ENCODE data around the gene MARCO.
"Not testable (repeated sequence)": the region's sequence is repeated elsewhere in the genome, so short reads cannot be mapped to it uniquely, and the experiment has no call there.

MARCO gene

DNA sequence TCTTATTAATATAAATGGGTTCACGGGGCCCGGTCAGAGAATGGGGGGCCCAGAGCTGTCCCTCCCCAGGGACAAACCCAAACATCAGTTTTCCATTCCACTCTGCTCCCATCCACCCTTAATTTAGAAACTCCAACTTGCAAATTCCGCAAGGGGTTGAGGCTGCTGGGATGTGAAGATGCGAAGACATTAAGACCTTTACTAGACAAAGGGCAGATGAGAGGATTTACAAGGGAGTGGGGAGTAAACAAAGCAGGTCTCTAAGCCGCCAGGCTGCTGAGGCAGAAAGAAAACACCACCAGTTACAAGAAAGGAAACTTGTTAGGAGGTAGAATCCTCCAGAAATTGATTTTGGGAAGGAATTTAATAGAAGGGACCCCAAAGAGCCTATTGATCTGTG lies 33.1 kb downstream of the MARCO start:
- DNase-seq, result no peak

DNA sequence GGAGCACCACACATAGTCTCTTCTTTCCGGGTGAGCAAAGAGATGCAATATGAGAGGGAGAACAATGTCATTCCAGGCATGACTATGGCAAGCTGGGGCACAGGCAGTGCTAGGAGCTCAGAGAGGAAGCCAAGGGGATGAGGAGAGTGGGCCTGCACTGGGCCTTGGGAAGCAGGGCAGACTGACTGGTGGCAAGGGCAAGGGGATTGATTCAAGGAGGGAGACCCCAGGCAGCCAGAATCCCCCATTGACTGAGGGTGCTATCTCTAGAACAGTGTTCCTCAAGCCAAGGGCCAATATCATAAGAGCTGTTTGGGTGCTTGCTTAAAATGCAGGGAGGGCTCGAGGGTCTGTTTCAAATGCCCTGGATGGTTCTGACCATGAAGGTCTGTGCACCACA lies 36.1 kb downstream of the MARCO start:
- DNase-seq, result no peak

DNA sequence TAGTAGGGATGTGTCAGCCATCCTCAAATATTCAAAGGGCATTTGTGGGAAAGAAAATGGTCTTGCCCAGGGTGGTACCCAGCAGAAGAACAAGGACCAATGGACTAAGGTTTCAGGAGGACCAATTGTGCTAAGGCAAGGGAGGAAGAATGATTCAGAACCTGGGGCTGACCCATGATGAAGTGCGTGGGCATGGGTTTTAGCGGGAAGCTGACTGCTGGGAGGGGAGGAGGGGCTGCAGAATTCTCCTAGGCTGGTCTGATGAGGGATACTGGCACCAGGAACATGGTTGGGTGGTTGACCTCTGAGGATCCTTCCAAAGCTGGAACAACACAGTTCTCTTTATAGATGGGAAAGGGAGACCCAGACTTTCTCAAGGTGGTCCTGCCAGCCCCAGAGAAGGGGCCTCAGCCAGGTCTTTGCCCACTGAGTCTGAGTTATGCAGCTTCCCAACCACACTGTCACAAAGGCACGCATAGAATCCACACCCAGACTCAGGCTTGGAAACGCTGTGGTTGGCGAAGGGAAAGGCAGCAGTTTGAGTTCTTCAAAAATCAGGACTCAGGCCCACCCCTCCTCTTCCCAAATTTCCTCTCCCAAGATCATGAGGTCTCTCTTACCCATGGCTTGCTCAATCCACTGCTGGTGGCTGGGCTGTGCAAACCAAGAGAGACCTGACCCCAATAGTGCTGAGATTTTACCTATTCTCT lies 37.3 kb downstream of the MARCO start:
- no peak for DNase-seq

DNA sequence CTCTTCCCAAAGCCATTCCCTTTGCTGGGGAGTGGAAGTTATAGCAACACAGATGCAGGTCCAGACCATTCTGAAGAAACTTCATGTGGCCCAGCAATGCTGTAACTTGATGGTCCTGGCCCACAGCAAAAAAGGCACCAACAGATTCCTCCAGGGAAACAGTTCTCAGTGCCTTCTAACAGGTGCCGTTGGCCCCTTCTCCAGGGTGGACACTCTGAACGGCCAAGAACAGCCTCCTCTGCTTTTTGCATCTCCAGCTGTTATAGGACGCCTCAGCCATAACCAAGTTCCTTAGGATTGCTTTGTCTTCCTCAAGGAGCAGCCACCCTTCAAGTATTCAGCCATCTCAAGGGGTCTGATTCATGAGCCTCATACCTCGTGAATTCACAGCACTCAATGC lies 38.0 kb downstream of the MARCO start:
- DNase-seq, result no peak

DNA sequence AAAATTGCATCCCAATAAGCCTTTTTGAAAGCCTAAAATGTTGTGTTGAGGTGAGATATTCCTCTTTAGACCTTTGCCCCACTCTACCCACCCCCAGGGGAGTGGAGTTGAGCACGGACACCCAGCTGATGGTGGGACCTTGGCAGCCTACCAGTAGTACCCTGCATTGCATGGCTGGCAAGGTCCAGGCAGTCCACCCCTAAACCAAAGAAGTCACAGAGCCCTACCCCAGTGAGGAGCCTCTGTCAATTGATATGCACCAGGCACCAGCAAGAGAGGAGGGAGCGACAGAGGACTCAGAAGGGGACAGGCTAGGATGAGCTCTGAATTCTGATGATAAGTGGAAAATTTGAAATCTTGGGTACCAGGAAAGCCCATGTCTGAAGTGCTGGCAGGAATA lies 38.6 kb downstream of the MARCO start:
- DNase-seq, result no peak

DNA sequence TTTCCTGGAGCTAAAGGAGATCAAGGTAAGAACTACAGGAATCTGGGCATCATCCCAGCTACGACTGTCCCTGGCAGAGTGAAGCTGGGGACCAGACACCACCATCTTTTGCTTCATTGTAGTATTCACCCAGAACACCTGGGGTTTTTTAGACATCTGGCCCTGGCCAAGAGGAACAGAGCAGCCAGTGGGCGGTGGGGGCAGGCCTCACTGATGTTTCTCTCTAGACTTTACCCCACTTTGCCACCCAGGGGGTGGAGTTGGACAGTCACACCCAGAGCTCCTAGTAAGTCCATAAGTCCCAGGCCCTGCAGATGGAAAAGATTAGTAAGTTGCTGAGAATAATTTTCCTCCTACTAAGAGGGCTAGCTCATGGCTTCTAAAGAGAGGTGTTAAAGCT lies 39.6 kb downstream of the MARCO start:
- no peak for DNase-seq

DNA sequence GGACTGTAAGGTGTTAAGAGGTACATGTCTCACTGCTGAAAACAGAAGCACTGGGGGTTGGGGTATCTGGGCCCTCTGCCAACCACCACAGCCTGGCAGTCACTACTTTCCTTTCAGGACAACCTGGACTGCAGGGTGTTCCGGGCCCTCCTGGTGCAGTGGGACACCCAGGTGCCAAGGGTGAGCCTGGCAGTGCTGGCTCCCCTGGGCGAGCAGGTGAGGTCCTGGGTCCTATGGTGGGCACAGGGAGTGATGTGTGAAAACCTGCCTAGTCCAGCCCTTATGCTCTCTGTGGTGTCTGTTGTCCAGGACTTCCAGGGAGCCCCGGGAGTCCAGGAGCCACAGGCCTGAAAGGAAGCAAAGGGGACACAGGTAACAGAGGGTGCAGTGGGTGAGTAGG lies 40.0 kb downstream of the MARCO start:
- no peak for DNase-seq

DNA sequence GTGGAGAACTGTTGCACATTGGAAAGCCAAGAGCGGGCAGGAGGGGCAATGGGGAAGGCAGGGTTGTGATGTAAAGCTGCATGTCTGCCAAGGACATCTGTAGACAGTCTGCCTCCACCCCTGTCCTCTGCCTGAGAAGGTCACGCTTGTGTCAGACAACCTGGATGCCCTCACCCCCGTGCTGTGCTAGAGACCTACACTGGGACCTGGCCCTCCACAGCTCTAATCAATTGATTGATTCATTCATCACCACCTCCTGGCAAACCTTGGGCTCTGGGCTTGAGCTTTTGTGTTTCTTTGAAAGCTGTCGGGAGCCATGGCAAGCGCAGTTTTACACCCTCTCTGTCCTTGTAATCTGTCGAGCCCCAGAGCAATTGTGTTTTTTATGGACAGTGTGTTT lies 41.1 kb downstream of the MARCO start:
- DNase-seq, result no peak

DNA sequence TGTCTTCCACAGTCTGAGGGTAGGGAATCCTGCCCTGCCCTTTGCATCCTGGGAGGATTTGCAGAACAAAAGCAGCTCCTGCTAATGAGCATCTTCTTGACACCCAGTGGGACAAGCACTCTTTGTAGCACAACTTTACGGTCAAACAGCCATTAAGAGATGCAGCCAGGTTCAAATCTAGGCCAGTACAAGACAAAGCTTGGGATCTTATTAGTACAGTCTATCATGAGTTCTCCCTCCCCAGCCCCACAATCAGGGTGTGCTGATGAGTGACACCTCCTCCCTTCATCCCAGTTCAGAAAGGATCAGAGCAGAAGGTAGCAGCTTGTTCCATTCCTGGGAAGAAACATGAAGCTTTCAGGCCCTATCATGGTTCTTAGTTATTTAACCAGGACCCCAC lies 41.9 kb downstream of the MARCO start:
- no peak for DNase-seq

DNA sequence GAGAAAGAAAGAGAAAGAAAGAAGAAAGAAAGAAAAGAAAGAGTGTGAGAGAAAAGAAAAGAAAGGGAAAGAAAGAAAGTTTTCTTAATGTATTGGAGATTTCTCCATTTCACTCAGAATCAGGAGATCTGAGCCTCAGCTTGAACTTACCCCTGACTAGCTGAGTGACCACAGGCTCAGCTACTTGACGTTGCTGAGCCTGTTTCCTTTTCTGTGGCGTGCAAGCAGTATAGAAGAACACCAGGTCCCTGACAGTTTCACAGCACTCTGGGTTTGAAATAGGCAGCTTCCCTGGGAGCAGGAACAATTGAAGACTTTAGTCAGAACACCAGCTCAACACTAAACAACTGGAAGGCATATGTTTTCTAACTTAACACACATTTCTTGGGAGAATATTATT lies 44.7 kb downstream of the MARCO start:
- DNase-seq, result no peak

DNA sequence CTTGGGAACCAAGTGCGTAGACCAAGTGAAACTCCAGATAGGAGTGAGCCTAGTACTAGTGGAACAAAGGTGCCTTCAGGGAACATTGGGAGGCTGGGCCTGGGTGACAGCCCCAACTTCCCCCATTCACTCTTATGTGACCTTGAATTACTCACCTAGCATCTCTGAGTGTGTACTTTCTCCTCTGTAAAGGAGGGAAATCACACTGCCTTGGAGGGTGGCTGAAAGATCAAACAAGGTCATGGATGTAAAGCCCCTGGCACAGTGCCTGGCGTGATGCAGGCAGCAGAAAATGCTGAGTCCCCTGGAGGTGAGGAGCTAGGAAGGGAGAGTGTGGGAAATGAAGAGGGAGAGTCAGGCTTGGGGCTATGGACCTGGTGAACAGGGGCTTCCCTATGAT lies 45.9 kb downstream of the MARCO start:
- DNase-seq, result no peak

DNA sequence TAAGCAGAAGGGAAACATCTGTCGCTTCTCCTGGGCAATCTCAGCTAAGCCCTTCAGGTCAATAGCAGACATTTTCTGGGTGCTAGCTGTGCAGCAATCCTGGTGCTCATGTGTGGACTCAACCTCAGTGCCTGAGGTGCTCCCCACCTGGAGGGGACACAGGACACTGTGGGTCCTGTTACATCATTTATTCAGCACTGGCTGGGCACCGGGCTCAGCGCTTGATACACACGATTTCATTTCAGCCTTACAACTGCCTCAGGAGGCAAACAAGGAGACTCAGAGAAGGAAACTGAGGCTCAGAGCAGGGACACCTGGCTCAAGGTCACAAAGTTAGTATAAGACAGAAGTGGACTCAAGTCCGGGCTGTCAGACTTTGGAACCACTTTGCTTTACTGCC lies 46.7 kb downstream of the MARCO start:
- DNase-seq, result no peak

DNA sequence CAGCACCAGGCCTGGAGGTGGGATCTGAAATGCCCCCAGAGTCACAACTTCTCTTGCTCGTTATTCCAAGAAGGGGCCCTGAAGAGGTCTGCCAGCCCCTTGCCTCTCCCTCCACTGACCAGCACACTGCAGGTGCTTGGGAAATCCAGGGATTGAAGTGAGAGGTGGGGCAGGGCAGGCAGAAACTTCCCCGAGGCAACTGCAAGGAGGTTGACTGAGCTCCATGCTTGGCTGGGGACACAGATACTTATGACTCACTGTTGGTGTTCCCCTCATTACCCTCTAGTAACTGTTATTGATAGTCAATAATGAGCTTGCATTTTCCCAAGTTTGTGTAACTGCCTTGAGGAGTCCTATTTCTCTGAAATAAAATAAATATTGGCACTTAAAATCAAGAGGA lies 47.5 kb downstream of the MARCO start:
- no peak for DNase-seq

DNA sequence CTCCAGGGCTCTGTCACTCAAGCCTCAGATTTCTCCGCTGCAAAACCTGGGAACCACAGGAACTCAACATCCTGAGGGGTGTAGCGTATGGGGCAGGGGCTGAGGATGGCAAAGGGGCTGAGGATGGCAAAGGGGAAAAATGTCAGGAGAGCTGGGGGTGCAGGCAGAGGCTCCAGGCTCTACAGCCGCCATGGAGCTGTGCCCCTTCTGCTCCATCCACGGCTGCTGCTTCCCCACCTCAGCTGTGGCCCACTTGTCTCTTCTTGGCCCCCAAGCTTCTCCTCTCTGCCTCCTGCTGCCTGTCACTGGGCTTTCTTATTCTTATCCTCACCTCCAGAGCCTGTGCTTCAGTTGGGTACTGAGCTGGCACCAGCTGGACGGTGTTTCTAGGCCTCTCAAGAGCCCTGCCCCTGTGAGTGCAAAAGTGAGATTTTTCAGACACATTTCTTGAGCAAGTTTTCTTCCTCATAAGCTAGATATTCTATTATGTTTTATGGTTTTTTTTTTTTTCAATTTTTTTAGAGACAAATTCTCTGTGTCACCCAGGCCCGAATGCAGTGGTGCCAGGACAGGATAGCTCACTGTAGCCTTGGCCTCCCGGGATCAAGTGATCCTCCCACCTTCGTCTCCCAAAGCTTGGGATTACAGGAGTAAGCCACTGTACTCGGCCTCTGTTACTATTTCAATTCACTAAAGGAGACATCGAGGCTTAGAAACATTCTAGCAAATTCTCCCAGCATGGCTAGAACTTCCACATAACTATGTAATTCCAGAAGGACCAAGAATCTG lies 49.0 kb downstream of the MARCO start:
- DNase-seq, result no peak

DNA sequence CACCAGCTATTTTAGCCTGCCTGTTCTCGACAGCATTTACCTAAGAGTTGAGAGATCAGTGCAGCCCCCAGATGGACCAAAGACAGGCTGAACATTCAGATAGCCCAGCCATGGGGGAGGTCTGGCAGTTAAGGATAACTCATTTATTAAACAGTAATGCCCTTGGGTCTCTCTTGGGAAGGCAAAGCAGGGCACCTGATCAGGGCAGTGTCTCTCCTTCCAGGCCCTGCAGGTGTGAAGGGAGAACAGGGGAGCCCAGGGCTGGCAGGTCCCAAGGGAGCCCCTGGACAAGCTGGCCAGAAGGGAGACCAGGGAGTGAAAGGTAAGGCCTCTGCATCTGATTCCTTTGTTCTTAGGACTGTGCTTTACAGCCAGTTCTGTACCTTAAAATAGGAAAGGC lies 49.6 kb downstream of the MARCO start:
- DNase-seq, result no peak

DNA sequence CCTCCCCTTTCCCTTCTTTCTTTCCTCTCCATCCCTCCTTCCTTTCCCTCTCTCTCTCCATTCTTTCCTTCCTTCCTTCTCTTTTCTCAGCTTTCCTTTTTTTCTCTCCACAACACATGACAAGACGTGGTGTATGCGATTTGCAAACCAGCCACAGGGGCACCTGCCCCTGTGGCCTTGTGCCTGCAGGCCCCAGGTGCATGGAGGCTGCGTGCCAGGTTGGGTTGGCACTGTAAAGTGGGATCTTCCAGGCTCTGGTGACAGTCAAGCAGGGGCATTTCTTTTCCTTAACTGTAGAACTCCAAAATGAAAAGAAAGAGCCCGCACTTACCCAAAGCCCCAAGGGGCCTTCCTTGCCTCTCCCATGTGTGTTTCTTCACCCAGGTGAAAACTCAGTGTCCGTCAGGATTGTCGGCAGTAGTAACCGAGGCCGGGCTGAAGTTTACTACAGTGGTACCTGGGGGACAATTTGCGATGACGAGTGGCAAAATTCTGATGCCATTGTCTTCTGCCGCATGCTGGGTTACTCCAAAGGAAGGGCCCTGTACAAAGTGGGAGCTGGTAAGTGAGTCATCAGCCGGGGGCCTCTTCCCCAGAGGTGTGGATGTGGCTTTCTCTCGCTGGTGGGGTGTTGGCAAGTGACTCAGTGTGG lies 50.9 kb downstream of the MARCO start:
- DNase-seq, result no peak

DNA sequence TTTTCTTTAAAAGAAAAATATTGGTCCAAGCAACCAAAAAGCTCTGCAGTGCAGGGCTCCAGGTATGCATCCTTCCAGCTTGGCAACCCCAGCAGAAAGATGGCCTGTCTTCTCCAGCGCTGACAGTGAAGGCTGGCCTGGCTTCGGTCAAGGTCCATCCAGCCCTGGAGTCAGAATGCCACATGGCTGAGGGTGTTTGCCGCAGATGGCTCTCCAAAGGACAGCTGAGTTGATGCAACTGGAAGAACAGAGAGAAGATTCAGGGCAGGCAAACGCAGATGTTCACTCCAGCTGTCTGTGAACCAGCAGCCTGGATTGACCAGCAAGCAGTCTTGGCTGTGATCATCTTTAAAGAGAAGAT lies 51.4 kb downstream of the MARCO start:
- DNase-seq, result no peak

DNA sequence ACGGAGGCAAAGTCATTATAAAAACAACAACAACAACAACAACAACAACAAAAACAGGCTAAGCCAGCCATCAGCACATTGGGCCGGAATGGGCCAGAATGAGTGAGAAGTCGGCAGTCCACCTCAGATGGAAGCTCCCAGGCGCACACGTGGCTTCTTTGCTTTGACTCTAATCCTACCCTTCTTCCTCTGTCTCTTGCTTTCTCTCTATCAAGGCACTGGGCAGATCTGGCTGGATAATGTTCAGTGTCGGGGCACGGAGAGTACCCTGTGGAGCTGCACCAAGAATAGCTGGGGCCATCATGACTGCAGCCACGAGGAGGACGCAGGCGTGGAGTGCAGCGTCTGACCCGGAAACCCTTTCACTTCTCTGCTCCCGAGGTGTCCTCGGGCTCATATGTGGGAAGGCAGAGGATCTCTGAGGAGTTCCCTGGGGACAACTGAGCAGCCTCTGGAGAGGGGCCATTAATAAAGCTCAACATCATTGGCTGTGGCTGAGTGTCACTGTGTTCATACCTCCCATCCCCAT lies 52.2 kb downstream of the MARCO start:
- no peak for DNase-seq

DNA sequence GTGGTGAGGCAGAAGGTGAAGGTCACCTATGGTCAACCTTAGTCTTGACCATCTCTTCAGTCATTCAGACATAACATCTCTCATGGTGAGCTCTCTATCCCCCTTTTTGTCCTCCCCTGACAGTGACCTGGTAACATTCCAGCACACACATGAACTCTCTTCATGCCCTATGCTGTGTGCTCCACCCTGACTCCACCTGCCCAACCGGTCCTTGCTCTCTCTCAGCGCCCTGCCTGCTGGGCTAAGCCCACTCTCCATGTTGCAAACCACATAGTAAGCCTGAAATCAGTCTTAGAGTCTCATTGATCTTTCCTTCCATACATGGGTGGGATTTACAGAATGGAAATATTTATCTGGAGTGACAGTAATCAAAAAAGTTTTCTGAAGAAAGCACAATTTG lies 52.8 kb downstream of the MARCO start:
- DNase-seq, result no peak

DNA sequence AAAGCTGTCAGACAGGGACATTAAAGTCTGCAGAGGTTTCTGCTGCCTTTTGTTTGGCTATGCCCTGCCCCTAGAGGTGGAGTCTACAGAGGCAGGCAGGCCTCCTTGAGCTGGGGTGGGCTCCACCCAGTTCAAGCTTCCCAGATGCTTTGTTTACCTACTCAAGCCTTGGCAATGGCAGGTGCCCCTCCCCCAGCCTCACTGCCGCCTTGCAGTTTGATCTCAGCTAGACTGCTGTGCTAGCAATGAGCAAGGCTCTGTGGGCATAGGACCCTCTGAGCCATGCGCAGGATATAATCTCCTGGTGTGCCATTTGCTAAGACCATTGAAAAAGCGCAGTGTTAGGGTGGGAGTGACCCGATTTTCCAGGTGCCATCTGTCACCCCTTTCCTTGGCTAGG lies 61.9 kb downstream of the MARCO start:
- DNase-seq, result not testable (repeated sequence)

DNA sequence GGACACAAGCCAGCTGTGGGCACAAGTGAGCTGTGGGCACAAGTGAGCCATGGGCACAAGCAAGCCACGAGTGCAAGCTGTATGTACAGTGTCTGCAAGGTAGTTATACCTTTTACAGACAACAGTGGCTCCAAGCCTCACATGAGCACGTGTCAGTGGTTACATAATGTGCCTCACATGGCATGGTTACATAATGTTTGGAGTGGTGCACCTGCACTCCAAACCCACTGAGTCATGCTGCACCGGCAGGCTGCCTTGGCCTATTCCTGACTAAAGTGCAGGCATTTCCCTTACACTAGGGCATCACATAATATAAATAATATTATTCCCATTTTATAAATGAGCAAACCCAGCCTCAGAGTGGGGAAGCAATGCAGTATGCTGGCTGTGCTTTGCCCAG lies 62.6 kb downstream of the MARCO start:
- DNase-seq, result no peak

DNA sequence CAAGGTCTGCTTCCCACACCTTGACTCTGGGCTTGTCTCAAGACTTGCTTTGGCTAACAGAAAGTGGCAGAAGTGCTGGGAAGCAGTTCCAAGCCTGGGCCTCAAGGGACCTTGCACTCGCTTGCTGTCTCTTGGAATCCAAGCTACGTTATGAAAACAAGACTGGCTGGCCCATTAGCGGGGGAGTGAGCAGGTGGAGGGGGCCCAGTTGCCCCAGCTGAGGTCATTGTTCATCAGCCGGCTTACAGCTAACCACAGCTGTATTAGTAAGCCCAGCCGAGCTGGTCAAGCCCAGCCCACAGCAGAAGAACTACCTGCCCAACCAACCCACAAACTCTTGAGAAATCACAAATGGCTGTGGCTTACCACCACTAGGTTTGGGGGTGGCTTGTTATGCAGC lies 63.1 kb downstream of the MARCO start:
- no peak for DNase-seq

DNA sequence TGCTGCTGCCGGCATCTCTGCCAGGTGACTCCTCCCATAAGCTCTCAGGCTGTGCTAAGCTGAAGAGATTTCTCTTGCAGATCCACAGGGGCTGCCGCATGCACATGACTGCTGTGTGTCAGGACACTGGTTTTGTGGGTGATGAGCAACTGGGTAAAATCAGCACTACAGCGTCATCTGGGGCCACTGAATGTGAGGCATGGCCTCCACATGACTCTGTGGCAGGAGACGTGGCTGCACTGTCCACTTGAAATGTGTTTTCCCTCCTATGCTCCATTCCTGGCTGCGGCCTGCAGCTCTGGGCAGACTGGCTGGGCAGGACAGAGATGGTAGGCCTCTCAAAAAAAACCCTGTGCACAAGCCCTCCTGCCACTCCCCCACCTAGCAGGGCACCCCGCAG lies 63.6 kb downstream of the MARCO start:
- DNase-seq, result no peak

DNA sequence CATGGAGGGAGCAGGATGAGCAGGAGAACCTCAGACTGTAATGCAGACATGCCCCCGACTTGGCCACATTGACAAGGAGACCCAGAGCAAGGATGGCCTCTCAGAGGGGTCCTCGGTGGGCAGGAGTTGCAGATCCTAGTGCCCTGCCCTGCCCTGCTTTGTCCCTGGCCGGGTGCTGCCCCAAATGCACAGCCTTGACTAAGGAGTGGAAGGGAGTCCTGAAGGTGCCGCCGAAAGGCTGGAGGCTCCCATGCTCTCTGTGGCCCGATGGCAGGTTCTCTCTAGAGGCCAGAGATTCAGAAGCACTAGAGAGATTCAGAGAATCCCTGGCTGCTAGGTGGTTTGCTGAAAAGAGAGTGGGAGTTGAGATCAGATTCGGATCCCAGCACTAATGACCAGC lies 64.4 kb downstream of the MARCO start:
- DNase-seq, result no peak
